Upper lobe of right lung (tissue), 1 donor: Measurements from ENCODE around the gene IGSF11. TPM values are rescaled to one million over a fixed set of nuclear protein-coding genes. Genes with fewer than 3 reads are reported as not detected.

Experiments
- ATAC-seq: fragments of 200-7000 bp; cut with Tn5 transposase; one replicate; pipeline ENCODE4 v1.9.1; 2020; ENCODE audit warnings: mild to moderate bottlenecking, moderate library complexity
- DNase-seq: peaks from one replicate; pipeline ENCODE4 v3.0.0-alpha.2; 2020
- H3K27ac ChIP-seq: fragments of 200-600 bp; one replicate; pipeline ENCODE4 v1.8.0; 2022
- H3K27me3 ChIP-seq: fragments of 200-600 bp; one replicate; pipeline ENCODE4 v1.8.0; 2022; ENCODE audit warnings: mild to moderate bottlenecking
- H3K36me3 ChIP-seq: fragments of 200-600 bp; one replicate; pipeline ENCODE4 v1.8.0; 2022
- H3K4me1 ChIP-seq: fragments of 200-600 bp; one replicate; pipeline ENCODE4 v1.8.0; 2022
- H3K4me3 ChIP-seq: fragments of 200-600 bp; one replicate; pipeline ENCODE4 v1.8.0; 2022; ENCODE audit warnings: mild to moderate bottlenecking
- H3K9me3 ChIP-seq: fragments of 200-600 bp; one replicate; pipeline ENCODE4 v1.8.0; 2022
- CTCF ChIP-seq: fragments of 200-600 bp; IDR thresholded peaks from one replicate; pipeline ENCODE4 v1.8.0; 2022; ENCODE audit warnings: antibody characterized with exemption
- intact Hi-C: fragments of 100-400 bp; cut with DNase I; formaldehyde crosslinking; loops from one replicate; pipeline ENCODE4 v1.11.0; 2022
- total RNA-seq: library from RNA; stranded (reverse); fragmentation: NEBNext Ultra II Directional; extraction: Animal tissue kit (Norgen Biotek cat#: 25700); gene quantifications from one replicate; pipeline ENCODE4 v1.2.1, GENCODE V29; 2021
- donor health status: DM: no; HTN: yes; CAD: no; lungs with severe emphysema.

IGSF11 gene
- total RNA-seq, 1 donor from 2014 or later = 0.46 TPM

GRCh38 chr3:118938183-118938961 lies 96.3 kb downstream of the IGSF11 start:
- DNase-seq = no peak
- Histone ChIP-seq H3K4me3 (no peak overlapping the region), H3K9me3 (no peaks in the 10 kb centered on the region), H3K27me3 (no peaks in the 10 kb centered on the region), H3K4me1 (no peaks in the 10 kb centered on the region), H3K36me3 (no peaks in the 10 kb centered on the region), H3K27ac (no peak overlapping the region)
- no peak for ATAC-seq
- TF ChIP-seq CTCF = no peak
- intact Hi-C loops = no loop called here

GRCh38 chr3:118936811-118937210 lies 97.8 kb downstream of the IGSF11 start:
- Histone ChIP-seq H3K27me3 (no peaks in the 10 kb centered on the region), H3K4me3 (no peak overlapping the region), H3K9me3 (no peaks in the 10 kb centered on the region), H3K27ac (no peak overlapping the region), H3K4me1 (no peaks in the 10 kb centered on the region), H3K36me3 (no peaks in the 10 kb centered on the region)
- no peak for TF ChIP-seq CTCF
- no peak for ATAC-seq
- DNase-seq = no peak
- intact Hi-C loops = no loop called here

- Histone ChIP-seq H3K4me3 (no peak overlapping the region), H3K27ac (no peak overlapping the region), H3K4me1 (no peaks in the 10 kb centered on the region), H3K9me3 (no peaks in the 10 kb centered on the region), H3K36me3 (no peaks in the 10 kb centered on the region), H3K27me3 (no peaks in the 10 kb centered on the region)
- peak; percentile 61 for DNase-seq
- peak; percentile 74 for ATAC-seq
- intact Hi-C loops = no loop called here
- no peak for TF ChIP-seq CTCF
These were observed 101.7 kb downstream of the IGSF11 start for GRCh38 chr3:118932822-118933558.

GRCh38 chr3:118931996-118932395 lies 102.7 kb downstream of the IGSF11 start:
- no peaks in the 10 kb centered on the region for H3K36me3 ChIP-seq
- intact Hi-C loops = no loop called here

GRCh38 chr3:118927449-118927848 lies 107.2 kb downstream of the IGSF11 start:
- ATAC-seq (no peak), DNase-seq (no peak)
- Histone ChIP-seq H3K27ac (no peak overlapping the region), H3K4me1 (no peaks in the 10 kb centered on the region), H3K27me3 (no peaks in the 10 kb centered on the region), H3K9me3 (no peaks in the 10 kb centered on the region), H3K36me3 (no peaks in the 10 kb centered on the region), H3K4me3 (no peak overlapping the region)
- intact Hi-C loops = no loop called here
- no peak for TF ChIP-seq CTCF

More at GRCh38 chr3:118931996-118932395, 102.7 kb downstream of the IGSF11 start:
- H3K27me3 ChIP-seq = no peaks in the 10 kb centered on the region
- no peak for DNase-seq
- no peak for ATAC-seq
- no peak overlapping the region for H3K27ac ChIP-seq
- H3K4me1 ChIP-seq = no peaks in the 10 kb centered on the region
- no peak for TF ChIP-seq CTCF
- H3K9me3 ChIP-seq = no peaks in the 10 kb centered on the region
- no peak overlapping the region for H3K4me3 ChIP-seq
